Activated B cell treated with CpG ODN at 0.5 μM for 24 hours (primary cell): ENCODE results near the gene KIF26B. TPM values are rescaled to one million over a fixed set of nuclear protein-coding genes. Genes with fewer than 3 reads are reported as not detected.

Experiments
- ATAC-seq: fragments of 200-7000 bp; cut with Tn5 transposase; one replicate; pipeline ENCODE4 v1.10.0; 2021; ENCODE audit warnings: low read depth, mild to moderate bottlenecking, moderate library complexity
- CTCF ChIA-PET: fragments of 350-600 bp; sonication (Branson Sonifier 250); formaldehyde crosslinking; loops from one replicate; lab custom pipeline; 2021; ENCODE audit warnings: antibody characterized with exemption; lab: Charles Lee
- POLR2A ChIA-PET: fragments of 350-600 bp; sonication (Branson Sonifier 250); formaldehyde crosslinking; loops from one replicate; lab custom pipeline; 2021; ENCODE audit warnings: antibody characterized with exemption; lab: Charles Lee
- DNase-seq: peaks from one replicate; pipeline ENCODE4 v3.0.0; 2022
- H3K27ac Mint-ChIP-seq: one replicate; pipeline ENCODE4 v1.8.0; 2020; ENCODE audit warnings: mixed read lengths
- H3K27me3 Mint-ChIP-seq: one replicate; pipeline ENCODE4 v1.8.0; 2021; ENCODE audit warnings: mixed read lengths
- H3K36me3 Mint-ChIP-seq: one replicate; pipeline ENCODE4 v1.8.0; 2021; ENCODE audit warnings: low read depth, mixed read lengths
- H3K4me1 Mint-ChIP-seq: one replicate; pipeline ENCODE4 v1.8.0; 2021; ENCODE audit warnings: mixed read lengths
- H3K4me3 Mint-ChIP-seq: one replicate; pipeline ENCODE4 v1.8.0; 2020; ENCODE audit warnings: mild to moderate bottlenecking, mixed read lengths
- H3K9me3 Mint-ChIP-seq: one replicate; pipeline ENCODE4 v1.8.0; 2020; ENCODE audit warnings: mixed read lengths
- CTCF ChIP-seq: fragments of 200-600 bp; IDR thresholded peaks from one replicate; pipeline ENCODE4 v1.8.0; 2022; ENCODE audit warnings: antibody characterized with exemption, mild to moderate bottlenecking
- intact Hi-C: fragments of 100-400 bp; cut with micrococcal nuclease; formaldehyde crosslinking; loops from one replicate; pipeline ENCODE4 v1.15.1; 2024
- total RNA-seq: library from RNA; stranded (reverse); gene quantifications from 2 replicates; pipeline ENCODE4 v1.2.3, GENCODE V29; 2022

KIF26B gene
- total RNA-seq, 1 donor from 2014 or later, result 1.7 TPM

- Mint-ChIP-seq H3K4me3 (no peak overlapping the region), H3K36me3 (no peaks in the 10 kb centered on the region), H3K27ac (no peak overlapping the region), H3K27me3 (peaks cover 13% of the 10 kb centered on the region), H3K4me1 (no peaks in the 10 kb centered on the region), H3K9me3 (peaks cover 7% of the 10 kb centered on the region)
- ChIA-PET POLR2A (no interaction called here), CTCF (no interaction called here)
- DNase-seq (no peak), ATAC-seq (no peak)
- intact Hi-C loops, result no loop called here
- no peak for TF ChIP-seq CTCF
These were observed 286.9 kb downstream of the KIF26B start for GRCh38 chr1:245441689-245442088.

GRCh38 chr1:245444147-245444828, 289.5 kb downstream of the KIF26B start:
- H3K27me3 Mint-ChIP-seq, result peaks cover 10% of the 10 kb centered on the region
- no peak overlapping the region for H3K4me3 Mint-ChIP-seq
- intact Hi-C loops, result no loop called here
- ATAC-seq, result no peak
- H3K27ac Mint-ChIP-seq, result no peak overlapping the region
- DNase-seq, result no peak
- H3K9me3 Mint-ChIP-seq, result peaks cover 7% of the 10 kb centered on the region
- H3K4me1 Mint-ChIP-seq, result no peaks in the 10 kb centered on the region
- no peak for TF ChIP-seq CTCF
- H3K36me3 Mint-ChIP-seq, result no peaks in the 10 kb centered on the region
- ChIA-PET POLR2A (no interaction called here), CTCF (no interaction called here)

- Mint-ChIP-seq H3K4me3 (no peak overlapping the region), H3K27ac (no peak overlapping the region), H3K36me3 (no peaks in the 10 kb centered on the region), H3K4me1 (no peaks in the 10 kb centered on the region), H3K9me3 (peaks cover 7% of the 10 kb centered on the region), H3K27me3 (peaks cover 10% of the 10 kb centered on the region)
- CTCF ChIA-PET, result no interaction called here
- intact Hi-C loops, result no loop called here
- no peak for DNase-seq
- no peak for TF ChIP-seq CTCF
- POLR2A ChIA-PET, result no interaction called here
- no peak for ATAC-seq
These were observed 290.2 kb downstream of the KIF26B start for GRCh38 chr1:245444945-245445344.

- no peak for ATAC-seq
- TF ChIP-seq CTCF, result no peak
- H3K4me1 Mint-ChIP-seq, result no peaks in the 10 kb centered on the region
- no peak overlapping the region for H3K4me3 Mint-ChIP-seq
- H3K27ac Mint-ChIP-seq, result no peak overlapping the region
- intact Hi-C loops, result no loop called here
- no peaks in the 10 kb centered on the region for H3K36me3 Mint-ChIP-seq
- no peak for DNase-seq
- ChIA-PET POLR2A (no interaction called here), CTCF (no interaction called here)
- peaks cover 7% of the 10 kb centered on the region for H3K9me3 Mint-ChIP-seq
- no peaks in the 10 kb centered on the region for H3K27me3 Mint-ChIP-seq
These were observed 293.7 kb downstream of the KIF26B start for GRCh38 chr1:245448531-245448930.

GRCh38 chr1:245448975-245449431, 294.2 kb downstream of the KIF26B start:
- no peak for ATAC-seq
- no peak overlapping the region for H3K4me3 Mint-ChIP-seq

More at GRCh38 chr1:245448975-245449431, 294.2 kb downstream of the KIF26B start:
- no peak overlapping the region for H3K27ac Mint-ChIP-seq
- peaks cover 7% of the 10 kb centered on the region for H3K9me3 Mint-ChIP-seq
- TF ChIP-seq CTCF, result no peak
- no peaks in the 10 kb centered on the region for H3K4me1 Mint-ChIP-seq
- no peaks in the 10 kb centered on the region for H3K27me3 Mint-ChIP-seq
- POLR2A ChIA-PET, result no interaction called here
- DNase-seq, result no peak
- intact Hi-C loops, result no loop called here
- CTCF ChIA-PET, result no interaction called here
- H3K36me3 Mint-ChIP-seq, result no peaks in the 10 kb centered on the region
